Effector memory CD4-positive, alpha-beta T cell (primary cell): Measurements from ENCODE around the gene PPM1F.

ENCODE experiments used
- DNase-seq, 3 donors: peaks; one replicate each; pipeline ENCODE4 v3.0.0-alpha.2; 2020
- H3K27ac ChIP-seq: 2 replicates; pipeline ENCODE4 v1.7.0; 2013; ENCODE audit warnings: mild to moderate bottlenecking, low read length, moderate library complexity; ENCODE audit not compliant: insufficient read depth, poor library complexity, severe bottlenecking
- H3K27me3 ChIP-seq: replicated peaks from 2 replicates; pipeline ENCODE4 v1.7.0; 2013; ENCODE audit warnings: mild to moderate bottlenecking, low read length; ENCODE audit not compliant: insufficient read depth, control insufficient read depth, poor library complexity, severe bottlenecking
- H3K36me3 ChIP-seq: 2 replicates; pipeline ENCODE4 v1.7.0; 2013; ENCODE audit warnings: mild to moderate bottlenecking, low read length, moderate library complexity; ENCODE audit not compliant: control insufficient read depth, insufficient read depth
- H3K4me1 ChIP-seq: 2 replicates; pipeline ENCODE4 v1.7.0; 2013; ENCODE audit warnings: low read length, mild to moderate bottlenecking; ENCODE audit not compliant: control insufficient read depth, insufficient read depth, poor library complexity, severe bottlenecking
- H3K4me3 ChIP-seq: 2 replicates; pipeline ENCODE4 v1.7.0; 2013; ENCODE audit warnings: low read length, low read depth, mild to moderate bottlenecking; ENCODE audit not compliant: insufficient read depth, poor library complexity, severe bottlenecking
- H3K9me3 ChIP-seq: 2 replicates; pipeline ENCODE4 v1.7.0; 2013; ENCODE audit warnings: mild to moderate bottlenecking, low read length, moderate library complexity; ENCODE audit not compliant: control insufficient read depth
- total RNA-seq, 3 donors: gene quantifications; one replicate each; lab custom pipeline; 2026; lab: John Stamatoyannopoulos, UW

PPM1F gene
- total RNA-seq: 33.2 to 44.1 (median 36.2) reads per million in 3 donors

GRCh38 chr22:21952586-21953571 is at the start of gene PPM1F:
Gene PPM1F (minus strand): TSS chr22:21952848. CDS start chr22:21946048, 6,800 bp downstream.
- peaks cover 12% of the 10 kb centered on the region for H3K4me1 ChIP-seq

GRCh38 chr22:22001664-22002525 is 49.2 kb upstream of the PPM1F start:
- no peak for DNase-seq
- Histone ChIP-seq H3K4me1 (no peaks in the 10 kb centered on the region), H3K9me3 (no peaks in the 10 kb centered on the region), H3K27ac (no peak overlapping the region), H3K4me3 (no peak overlapping the region), H3K27me3 (no peaks in the 10 kb centered on the region), H3K36me3 (no peaks in the 10 kb centered on the region)

More at GRCh38 chr22:21952586-21953571, at the start of gene PPM1F:
- H3K36me3 ChIP-seq: no peaks in the 10 kb centered on the region
- H3K27me3 ChIP-seq: no peaks in the 10 kb centered on the region
- peak within 1 kb of the TSS; percentile 65 for H3K4me3 ChIP-seq
- H3K27ac ChIP-seq: peak within 1 kb of the TSS; percentile 32
- H3K9me3 ChIP-seq: no peaks in the 10 kb centered on the region
- peak; percentile 81 to 87 (median 83) for DNase-seq

- H3K27me3 ChIP-seq: no peaks in the 10 kb centered on the region
- no peak overlapping the region for H3K4me3 ChIP-seq
- no peak for DNase-seq
- no peaks in the 10 kb centered on the region for H3K4me1 ChIP-seq
- H3K27ac ChIP-seq: no peak overlapping the region
- no peaks in the 10 kb centered on the region for H3K36me3 ChIP-seq
- H3K9me3 ChIP-seq: no peaks in the 10 kb centered on the region
Observed at GRCh38 chr22:21998595-21999247, 46.1 kb upstream of the PPM1F start.

- Histone ChIP-seq H3K27ac (no peak overlapping the region), H3K9me3 (no peaks in the 10 kb centered on the region), H3K4me3 (no peak overlapping the region), H3K4me1 (no peaks in the 10 kb centered on the region), H3K27me3 (no peaks in the 10 kb centered on the region), H3K36me3 (no peaks in the 10 kb centered on the region)
- no peak for DNase-seq
Observed at GRCh38 chr22:21996175-21996720, 43.6 kb upstream of the PPM1F start.

GRCh38 chr22:21995660-21996059 is 43.0 kb upstream of the PPM1F start:
- H3K4me1 ChIP-seq: no peaks in the 10 kb centered on the region
- H3K36me3 ChIP-seq: no peaks in the 10 kb centered on the region
- no peak overlapping the region for H3K4me3 ChIP-seq
- DNase-seq: no peak
- H3K27me3 ChIP-seq: no peaks in the 10 kb centered on the region
- no peak overlapping the region for H3K27ac ChIP-seq
- H3K9me3 ChIP-seq: no peaks in the 10 kb centered on the region

GRCh38 chr22:21994881-21995444 is 42.3 kb upstream of the PPM1F start:
- Histone ChIP-seq H3K36me3 (no peaks in the 10 kb centered on the region), H3K4me3 (no peak overlapping the region), H3K4me1 (no peaks in the 10 kb centered on the region), H3K27ac (no peak overlapping the region), H3K27me3 (no peaks in the 10 kb centered on the region), H3K9me3 (no peaks in the 10 kb centered on the region)
- DNase-seq: no peak

- DNase-seq: no peak
- no peak overlapping the region for H3K4me3 ChIP-seq
- no peaks in the 10 kb centered on the region for H3K4me1 ChIP-seq
- H3K27me3 ChIP-seq: no peaks in the 10 kb centered on the region
- no peaks in the 10 kb centered on the region for H3K36me3 ChIP-seq
- no peak overlapping the region for H3K27ac ChIP-seq
- H3K9me3 ChIP-seq: no peaks in the 10 kb centered on the region
Observed at GRCh38 chr22:21992593-21993237, 40.1 kb upstream of the PPM1F start.

GRCh38 chr22:21991774-21992173 is 39.1 kb upstream of the PPM1F start:
- H3K4me3 ChIP-seq: no peak overlapping the region
- no peak for DNase-seq
- H3K36me3 ChIP-seq: no peaks in the 10 kb centered on the region
- no peak overlapping the region for H3K27ac ChIP-seq
- H3K27me3 ChIP-seq: no peaks in the 10 kb centered on the region
- no peaks in the 10 kb centered on the region for H3K9me3 ChIP-seq
- H3K4me1 ChIP-seq: no peaks in the 10 kb centered on the region

- H3K9me3 ChIP-seq: no peaks in the 10 kb centered on the region
- no peaks in the 10 kb centered on the region for H3K4me1 ChIP-seq
- H3K27me3 ChIP-seq: no peaks in the 10 kb centered on the region
- no peak overlapping the region for H3K27ac ChIP-seq
- no peaks in the 10 kb centered on the region for H3K36me3 ChIP-seq
- no peak for DNase-seq
- H3K4me3 ChIP-seq: no peak overlapping the region
Observed at GRCh38 chr22:21991304-21991596, 38.6 kb upstream of the PPM1F start.
